ENCODE results near the gene TRMT44.

DNA sequence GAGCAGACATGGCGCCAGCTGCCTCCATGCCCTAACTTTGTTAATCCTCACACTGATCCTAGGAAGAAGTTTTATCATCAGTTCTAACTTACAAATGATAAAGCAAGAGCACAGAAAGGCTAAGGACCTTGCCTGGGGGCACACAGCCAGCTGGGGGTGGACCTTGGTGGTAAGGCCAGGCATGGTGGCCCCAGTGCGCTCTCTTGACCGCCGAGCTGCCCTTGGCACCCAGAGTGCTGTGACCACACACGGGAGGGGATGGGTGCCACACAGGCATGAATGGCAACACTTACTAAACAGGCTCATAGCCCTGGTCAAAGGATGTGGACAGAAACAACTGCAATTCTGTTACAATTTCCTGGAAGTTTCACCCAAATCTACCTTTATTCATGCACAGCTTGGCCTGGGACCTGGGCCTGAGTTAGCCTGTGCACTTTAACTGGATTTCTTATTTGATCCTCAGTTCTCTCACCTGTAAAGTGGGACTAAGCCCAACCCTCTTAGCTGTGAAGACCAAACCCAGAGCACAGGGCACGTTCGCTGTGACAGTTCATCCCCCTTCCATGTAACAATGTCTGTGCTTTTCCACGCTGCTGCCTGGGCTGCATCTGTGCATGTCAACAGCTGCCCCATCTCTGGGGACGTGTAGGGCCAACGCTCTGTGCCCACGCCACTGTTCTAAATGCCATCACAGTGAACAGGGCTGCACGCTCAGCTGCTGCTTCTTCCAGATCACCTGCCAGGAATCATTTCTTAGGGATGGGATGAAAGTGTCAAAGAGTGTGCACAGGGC, 44.9 kb upstream of the TRMT44 start:
- TF ChIP-seq CTCF (IDR thresholded peaks at IDR 0.05), result no peak
- TF ChIP-seq ZFX (IDR thresholded peaks at IDR 0.05; ENCODE audit: borderline replicate concordance), result no peak
